Ovary (tissue), 9 donors: ENCODE data around the gene SLC24A1. TPM values are rescaled to one million over a fixed set of nuclear protein-coding genes. Genes with fewer than 3 reads are reported as not detected.

ENCODE experiments used
- DNase-seq, 5 donors: peaks; one replicate each; pipeline ENCODE4 v3.0.0-alpha.2; 2019 to 2020
- H3K27ac ChIP-seq, 2 donors: fragments of 200-600 bp; one replicate each; pipeline versions ENCODE4 v1.5.1 to v1.8.0; 2019 to 2022
- H3K27me3 ChIP-seq: fragments of 200-600 bp; one replicate; pipeline ENCODE4 v1.8.0; 2022
- H3K36me3 ChIP-seq: fragments of 200-600 bp; sonication (generic); one replicate; pipeline ENCODE4 v1.5.1; 2019
- H3K4me1 ChIP-seq: one replicate; pipeline ENCODE4 v1.8.1; 2013; ENCODE audit warnings: mild to moderate bottlenecking, moderate library complexity; ENCODE audit not compliant: insufficient read depth
- H3K4me3 ChIP-seq: fragments of 200-600 bp; sonication (generic); one replicate; pipeline ENCODE4 v1.5.1; 2017
- H3K9me3 ChIP-seq, 2 donors: fragments of 200-600 bp in 1 of 2; sonication (generic) in 1 of 2; one replicate each; pipeline versions ENCODE4 v1.5.1 to v1.8.1; 2013 to 2019; ENCODE audit warnings: mild to moderate bottlenecking in 1 of 2, moderate library complexity in 1 of 2
- EP300 ChIP-seq: sonication (generic); formaldehyde crosslinking; IDR thresholded peaks from one replicate; pipeline ENCODE4 v1.6.1; 2017; ENCODE audit warnings: antibody characterized with exemption
- POLR2A ChIP-seq: fragments of 450-650 bp; IDR thresholded peaks from one replicate; pipeline ENCODE4 v1.6.1; 2017; ENCODE audit warnings: antibody characterized with exemption, mild to moderate bottlenecking, moderate library complexity
- WGBS, 3 donors: extraction: QIAGEN DNeasy Blood & Tissue Kit in 1 of 3; methylation state at CpG; one replicate each; pipeline versions ENCODE4 v1.1.5 to v1.1.7; 2013 to 2017; 5-methylcytosine and 5-hydroxymethylcytosine counted together
- intact Hi-C, 4 donors: fragments of 100-400 bp; cut with DNase I; formaldehyde crosslinking; loops; one replicate each; pipeline versions ENCODE4 v1.11.0 to v1.15.1; 2022 to 2023
- polyA plus RNA-seq, 2 donors: library from polyadenylated mRNA; stranded (reverse); fragments of 200-250 nt in 1 of 2; fragments of 350-450 nt in 1 of 2; fragmentation: Illumina TruSeq in 1 of 2; extraction: RNeasy Lipid Tissue Mini Kit (QIAGEN cat#74804) in 1 of 2; gene quantifications; one replicate each; pipeline ENCODE4 v1.2.3, GENCODE V29; 2013 to 2014
- total RNA-seq, 7 donors: library from RNA; depleted of rRNA in 2 of 7; stranded (reverse); fragments of >200 nt in 2 of 7; fragmentation: NEBNext Ultra II Directional in 3 of 7; extraction: Animal tissue kit (Norgen Biotek cat#: 25700) in 3 of 7; gene quantifications; one replicate each; pipeline versions ENCODE4 v1.1.0 to v1.2.4, GENCODE V29; 2016 to 2023
- TF ChIP-seq, protein P1 (sequence below), 3 donors: fragments of 450-650 bp in 2 of 3; fragments of 200-600 bp in 1 of 3; IDR thresholded peaks; one replicate each; pipeline versions ENCODE4 v1.5.1 to v1.8.0; 2016 to 2022; ENCODE audit warnings: antibody characterized with exemption in 3 of 3, mild to moderate bottlenecking in 1 of 3
- donor health status: DM: no; HTN: no; CAD: no; lungs with moderate emphysema.
- donor health status: DM: no; HTN: no; CAD: no.
- donor health status: Bipolar disorder and iron deficiency.
- donor health status: DM: yes; HTN: yes; CAD: no.
- donor health status: DM: no; HTN: no; CAD: no.
- donor health status: DM: yes; HTN: yes; CAD: no.

Gene SLC24A1
- total and polyA plus RNA-seq, 9 donors, result 4.5 to 17.4 (median 11.3) TPM

DNA sequence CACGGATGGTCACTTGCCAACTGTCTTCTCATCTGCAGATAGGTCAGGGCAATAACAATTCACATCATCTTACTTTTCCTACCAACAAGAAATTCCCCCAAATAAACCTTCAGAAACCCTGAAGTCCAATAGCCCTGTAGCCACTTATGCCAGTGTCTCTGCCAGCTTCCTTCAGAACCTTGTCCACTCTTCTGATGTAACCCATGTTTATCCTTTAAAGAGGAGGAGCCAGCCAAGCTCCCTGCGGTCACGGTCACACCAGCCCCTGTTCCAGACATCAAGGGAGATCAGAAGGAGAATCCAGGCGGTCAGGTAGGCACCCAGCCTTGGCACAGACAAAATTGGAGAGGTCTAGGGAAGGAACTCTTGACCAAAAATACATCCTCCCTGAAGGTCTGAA is 23.7 kb downstream of the SLC24A1 start:
- no peaks in the 10 kb centered on the region for H3K4me1 ChIP-seq
- H3K36me3 ChIP-seq, result no peaks in the 10 kb centered on the region
- no peaks in the 10 kb centered on the region for H3K9me3 ChIP-seq
- WGBS, 3 donors, result 85 to 90% (median 87%) methylated on average over 4 of the region's 4 CpGs
- no peak for DNase-seq
- no peaks in the 10 kb centered on the region for H3K27me3 ChIP-seq
- TF ChIP-seq, protein P1, sequence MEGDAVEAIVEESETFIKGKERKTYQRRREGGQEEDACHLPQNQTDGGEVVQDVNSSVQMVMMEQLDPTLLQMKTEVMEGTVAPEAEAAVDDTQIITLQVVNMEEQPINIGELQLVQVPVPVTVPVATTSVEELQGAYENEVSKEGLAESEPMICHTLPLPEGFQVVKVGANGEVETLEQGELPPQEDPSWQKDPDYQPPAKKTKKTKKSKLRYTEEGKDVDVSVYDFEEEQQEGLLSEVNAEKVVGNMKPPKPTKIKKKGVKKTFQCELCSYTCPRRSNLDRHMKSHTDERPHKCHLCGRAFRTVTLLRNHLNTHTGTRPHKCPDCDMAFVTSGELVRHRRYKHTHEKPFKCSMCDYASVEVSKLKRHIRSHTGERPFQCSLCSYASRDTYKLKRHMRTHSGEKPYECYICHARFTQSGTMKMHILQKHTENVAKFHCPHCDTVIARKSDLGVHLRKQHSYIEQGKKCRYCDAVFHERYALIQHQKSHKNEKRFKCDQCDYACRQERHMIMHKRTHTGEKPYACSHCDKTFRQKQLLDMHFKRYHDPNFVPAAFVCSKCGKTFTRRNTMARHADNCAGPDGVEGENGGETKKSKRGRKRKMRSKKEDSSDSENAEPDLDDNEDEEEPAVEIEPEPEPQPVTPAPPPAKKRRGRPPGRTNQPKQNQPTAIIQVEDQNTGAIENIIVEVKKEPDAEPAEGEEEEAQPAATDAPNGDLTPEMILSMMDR (IDR thresholded peaks at IDR 0.05), result no peak
- no peak for TF ChIP-seq POLR2A
- TF ChIP-seq EP300, result no peak
- no peak overlapping the region for H3K27ac ChIP-seq
- H3K4me3 ChIP-seq, result no peak overlapping the region
- intact Hi-C loops, result no loop called here

DNA sequence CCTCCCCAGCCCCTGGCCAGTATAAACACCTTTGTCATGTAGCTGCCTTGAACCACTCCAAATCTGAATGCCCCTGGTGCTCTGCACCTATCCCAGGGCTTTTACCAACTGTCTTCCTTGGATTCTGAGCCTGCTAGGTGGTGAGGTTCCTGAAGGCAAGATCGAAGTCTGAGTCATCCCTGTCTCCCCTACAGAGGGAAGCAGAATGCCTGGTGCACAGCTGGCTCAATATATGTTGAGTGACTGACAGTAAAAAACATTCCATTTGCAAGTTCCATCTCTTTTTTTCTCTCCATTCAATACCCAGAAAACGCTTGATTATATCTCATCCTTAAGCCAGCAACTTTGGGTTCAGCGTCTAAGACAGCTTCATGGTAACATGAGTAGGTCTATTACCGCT is 24.7 kb downstream of the SLC24A1 start:
- Histone ChIP-seq H3K9me3 (no peaks in the 10 kb centered on the region), H3K36me3 (no peaks in the 10 kb centered on the region), H3K4me1 (no peaks in the 10 kb centered on the region), H3K27ac (no peak overlapping the region), H3K4me3 (no peak overlapping the region), H3K27me3 (no peaks in the 10 kb centered on the region)
- intact Hi-C loops, result no loop called here
- 94 to 97% (median 94%) methylated on average over 4 of the region's 4 CpGs for WGBS, 3 donors
- TF ChIP-seq EP300, result no peak
- TF ChIP-seq, protein P1 (IDR thresholded peaks at IDR 0.05), result no peak
- no peak for TF ChIP-seq POLR2A
- no peak for DNase-seq

DNA sequence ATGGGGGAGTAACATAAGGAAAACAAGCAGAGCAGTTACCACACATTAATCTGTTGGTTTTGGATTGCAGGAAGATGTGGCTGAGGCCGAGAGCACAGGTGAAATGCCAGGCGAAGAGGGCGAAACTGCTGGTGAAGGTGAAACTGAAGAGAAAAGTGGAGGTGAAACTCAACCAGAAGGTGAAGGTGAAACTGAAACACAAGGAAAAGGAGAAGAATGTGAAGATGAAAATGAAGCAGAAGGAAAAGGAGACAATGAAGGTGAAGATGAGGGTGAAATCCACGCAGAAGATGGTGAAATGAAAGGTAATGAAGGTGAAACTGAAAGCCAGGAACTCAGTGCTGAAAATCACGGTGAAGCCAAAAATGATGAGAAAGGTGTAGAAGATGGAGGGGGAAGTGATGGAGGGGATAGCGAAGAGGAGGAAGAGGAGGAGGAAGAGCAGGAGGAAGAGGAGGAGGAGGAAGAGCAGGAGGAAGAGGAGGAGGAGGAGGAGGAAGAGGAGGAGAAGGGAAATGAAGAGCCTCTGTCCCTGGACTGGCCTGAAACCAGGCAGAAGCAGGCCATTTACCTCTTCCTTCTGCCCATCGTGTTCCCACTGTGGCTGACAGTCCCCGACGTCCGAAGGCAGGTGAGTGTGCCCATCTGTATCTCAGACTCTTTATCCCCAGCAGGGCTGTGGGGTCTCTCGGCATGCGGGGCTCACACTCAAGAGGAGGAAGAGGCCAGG is 28.7 kb downstream of the SLC24A1 start:
- no peaks in the 10 kb centered on the region for H3K36me3 ChIP-seq
- intact Hi-C loops, result no loop called here
- peak in 1 of 5 donors; percentile 8 for DNase-seq
- H3K4me1 ChIP-seq, result no peaks in the 10 kb centered on the region
- H3K27me3 ChIP-seq, result no peaks in the 10 kb centered on the region
- no peaks in the 10 kb centered on the region for H3K9me3 ChIP-seq
- no peak overlapping the region for H3K27ac ChIP-seq
- no peak overlapping the region for H3K4me3 ChIP-seq
- WGBS, 3 donors, result 90 to 95% (median 92%) methylated on average over 12 of the region's 12 CpGs
- TF ChIP-seq, protein P1 (IDR thresholded peaks at IDR 0.05), result no peak
- no peak for TF ChIP-seq EP300
- no peak for TF ChIP-seq POLR2A

DNA sequence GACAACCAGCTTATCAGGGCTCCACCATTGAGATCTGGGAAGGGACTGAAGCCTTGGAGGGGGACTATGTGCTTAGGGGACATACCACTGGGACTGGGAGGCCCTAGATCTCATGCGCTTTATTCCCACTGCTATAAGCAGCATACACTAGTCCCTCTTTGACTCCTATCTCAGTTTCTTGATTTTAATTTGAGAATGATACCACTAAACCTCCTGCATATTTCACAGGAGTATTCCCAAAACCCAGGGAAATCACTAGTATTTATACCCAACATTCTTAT is 29.2 kb downstream of the SLC24A1 start:
- no peak overlapping the region for H3K27ac ChIP-seq
- TF ChIP-seq EP300 (no peak), POLR2A (no peak)
- TF ChIP-seq, protein P1 (IDR thresholded peaks at IDR 0.05), result no peak
- no peak overlapping the region for H3K4me3 ChIP-seq
- no peak for DNase-seq
- no peaks in the 10 kb centered on the region for H3K36me3 ChIP-seq
- intact Hi-C loops, result no loop called here
- no peaks in the 10 kb centered on the region for H3K9me3 ChIP-seq
- no peaks in the 10 kb centered on the region for H3K4me1 ChIP-seq
- no peaks in the 10 kb centered on the region for H3K27me3 ChIP-seq
- WGBS, 3 donors, result 91 to 100% (median 94%) methylated on average over 1 of the region's 1 CpG
